Astrocyte (in vitro differentiated cells and primary cell): Measurements from ENCODE around the gene BOD1L1.

Source experiments
- EZH2 ChIP-seq: IDR thresholded peaks from 2 replicates; pipeline ENCODE4 v1.6.1; 2012; ENCODE audit warnings: mild to moderate bottlenecking, low read length, inconsistent platforms; ENCODE audit not compliant: insufficient read depth
- TF ChIP-seq, protein P1 (sequence below): IDR thresholded peaks from 2 replicates; pipeline ENCODE4 v1.5.1; 2011; ENCODE audit warnings: low read depth, mild to moderate bottlenecking, inconsistent platforms, low read length, moderate library complexity; ENCODE audit not compliant: insufficient read depth

DNA sequence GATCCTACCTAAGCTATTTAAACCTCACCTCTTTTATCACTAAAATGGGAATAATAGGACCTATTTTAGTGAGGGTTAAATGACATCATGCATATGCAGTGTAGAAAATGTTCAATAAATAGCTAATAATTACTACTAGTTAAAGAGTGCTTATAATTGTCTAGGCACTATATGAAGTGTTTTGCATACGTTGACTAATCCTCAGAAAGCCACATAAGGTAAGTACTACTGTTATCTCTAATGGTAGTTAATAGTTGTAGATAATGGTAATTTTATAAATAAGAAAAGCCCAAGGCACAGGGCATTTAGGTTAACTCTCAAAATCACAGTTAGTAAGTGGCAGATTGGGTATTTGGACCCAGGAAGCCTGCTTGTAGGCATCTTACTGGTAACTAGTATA lies 47.4 kb upstream of the BOD1L1 start:
- TF ChIP-seq, protein P1, sequence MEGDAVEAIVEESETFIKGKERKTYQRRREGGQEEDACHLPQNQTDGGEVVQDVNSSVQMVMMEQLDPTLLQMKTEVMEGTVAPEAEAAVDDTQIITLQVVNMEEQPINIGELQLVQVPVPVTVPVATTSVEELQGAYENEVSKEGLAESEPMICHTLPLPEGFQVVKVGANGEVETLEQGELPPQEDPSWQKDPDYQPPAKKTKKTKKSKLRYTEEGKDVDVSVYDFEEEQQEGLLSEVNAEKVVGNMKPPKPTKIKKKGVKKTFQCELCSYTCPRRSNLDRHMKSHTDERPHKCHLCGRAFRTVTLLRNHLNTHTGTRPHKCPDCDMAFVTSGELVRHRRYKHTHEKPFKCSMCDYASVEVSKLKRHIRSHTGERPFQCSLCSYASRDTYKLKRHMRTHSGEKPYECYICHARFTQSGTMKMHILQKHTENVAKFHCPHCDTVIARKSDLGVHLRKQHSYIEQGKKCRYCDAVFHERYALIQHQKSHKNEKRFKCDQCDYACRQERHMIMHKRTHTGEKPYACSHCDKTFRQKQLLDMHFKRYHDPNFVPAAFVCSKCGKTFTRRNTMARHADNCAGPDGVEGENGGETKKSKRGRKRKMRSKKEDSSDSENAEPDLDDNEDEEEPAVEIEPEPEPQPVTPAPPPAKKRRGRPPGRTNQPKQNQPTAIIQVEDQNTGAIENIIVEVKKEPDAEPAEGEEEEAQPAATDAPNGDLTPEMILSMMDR = no peak
- TF ChIP-seq EZH2 = no peak
